HUDEP-2 (cell line): Measurements from ENCODE around the gene URM1.

Source experiments
- DNase-seq, 76 experiments: peaks; one replicate each; lab custom pipeline; 2025; ENCODE audit not compliant: unreplicated experiment in 76 of 76; lab: John Stamatoyannopoulos, UW

Gene URM1

GRCh38 chr9:128383791-128384190 lies 12.6 kb downstream of the URM1 start:
- DNase-seq = no peak

GRCh38 chr9:128384801-128385495 lies 13.8 kb downstream of the URM1 start:
- DNase-seq = no peak

GRCh38 chr9:128385496-128386460 lies 14.6 kb downstream of the URM1 start:
- DNase-seq = no peak

GRCh38 chr9:128388150-128388549 lies 17.0 kb downstream of the URM1 start:
- DNase-seq = no peak

GRCh38 chr9:128389395-128390149 lies 18.4 kb downstream of the URM1 start:
- no peak for DNase-seq

- no peak for DNase-seq
Measured at GRCh38 chr9:128390150-128390812, 19.1 kb downstream of the URM1 start.

GRCh38 chr9:128390813-128391711 lies 19.9 kb downstream of the URM1 start:
- DNase-seq = no peak

GRCh38 chr9:128391956-128392301 lies 20.8 kb downstream of the URM1 start:
- DNase-seq = no peak

GRCh38 chr9:128392302-128393144 lies 21.3 kb downstream of the URM1 start:
- DNase-seq = no peak

GRCh38 chr9:128393145-128393775 lies 22.1 kb downstream of the URM1 start:
- DNase-seq = no peak

GRCh38 chr9:128393970-128394369 lies 22.8 kb downstream of the URM1 start:
- DNase-seq = no peak

- DNase-seq = no peak
Measured at GRCh38 chr9:128394379-128395168, 23.4 kb downstream of the URM1 start.

GRCh38 chr9:128396970-128397613 lies 25.9 kb downstream of the URM1 start:
- DNase-seq = no peak

- DNase-seq = no peak
Measured at GRCh38 chr9:128397831-128398230, 26.7 kb downstream of the URM1 start.

GRCh38 chr9:128399861-128400260 lies 28.7 kb downstream of the URM1 start:
- no peak for DNase-seq

- DNase-seq = no peak
Measured at GRCh38 chr9:128404560-128404959, 33.4 kb downstream of the URM1 start.
